Ovary (tissue), 10 donors: Measurements from ENCODE around the gene PCGF2. TPM values are rescaled to one million over a fixed set of nuclear protein-coding genes. Genes with fewer than 3 reads are reported as not detected.

ENCODE experiments used
- DNase-seq, 5 donors: peaks; one replicate each; pipeline ENCODE4 v3.0.0-alpha.2; 2019 to 2020
- H3K27ac ChIP-seq, 2 donors: fragments of 200-600 bp; one replicate each; pipeline versions ENCODE4 v1.5.1 to v1.8.0; 2019 to 2022
- H3K27me3 ChIP-seq: fragments of 200-600 bp; one replicate; pipeline ENCODE4 v1.8.0; 2022
- H3K36me3 ChIP-seq: fragments of 200-600 bp; sonication (generic); one replicate; pipeline ENCODE4 v1.5.1; 2019
- H3K4me1 ChIP-seq: one replicate; pipeline ENCODE4 v1.8.1; 2013; ENCODE audit warnings: mild to moderate bottlenecking, moderate library complexity; ENCODE audit not compliant: insufficient read depth
- H3K4me3 ChIP-seq: fragments of 200-600 bp; sonication (generic); one replicate; pipeline ENCODE4 v1.5.1; 2017
- H3K9me3 ChIP-seq, 2 donors: fragments of 200-600 bp in 1 of 2; sonication (generic) in 1 of 2; one replicate each; pipeline versions ENCODE4 v1.5.1 to v1.8.1; 2013 to 2019; ENCODE audit warnings: mild to moderate bottlenecking in 1 of 2, moderate library complexity in 1 of 2
- EP300 ChIP-seq: sonication (generic); formaldehyde crosslinking; IDR thresholded peaks from one replicate; pipeline ENCODE4 v1.6.1; 2017; ENCODE audit warnings: antibody characterized with exemption
- POLR2A ChIP-seq: fragments of 450-650 bp; IDR thresholded peaks from one replicate; pipeline ENCODE4 v1.6.1; 2017; ENCODE audit warnings: antibody characterized with exemption, mild to moderate bottlenecking, moderate library complexity
- WGBS, 3 donors: extraction: QIAGEN DNeasy Blood & Tissue Kit in 1 of 3; methylation state at CpG; one replicate each; pipeline versions ENCODE4 v1.1.5 to v1.1.7; 2013 to 2017; 5-methylcytosine and 5-hydroxymethylcytosine counted together
- intact Hi-C, 4 donors: fragments of 100-400 bp; cut with DNase I; formaldehyde crosslinking; loops; one replicate each; pipeline versions ENCODE4 v1.11.0 to v1.15.1; 2022 to 2023
- long read RNA-seq, 3 donors: library from polyadenylated mRNA in 2 of 3; unstranded in 2 of 3; transcript quantifications; one replicate each; pipeline ENCODE4 v2.0.0 and lab custom pipeline, GENCODE V29; 2021 to 2026
- polyA plus RNA-seq, 2 donors: library from polyadenylated mRNA; stranded (reverse); fragments of 200-250 nt in 1 of 2; fragments of 350-450 nt in 1 of 2; fragmentation: Illumina TruSeq in 1 of 2; extraction: RNeasy Lipid Tissue Mini Kit (QIAGEN cat#74804) in 1 of 2; gene quantifications; one replicate each; pipeline ENCODE4 v1.2.3, GENCODE V29; 2013 to 2014
- total RNA-seq, 7 donors: library from RNA; depleted of rRNA in 2 of 7; stranded (reverse); fragments of >200 nt in 2 of 7; fragmentation: NEBNext Ultra II Directional in 3 of 7; extraction: Animal tissue kit (Norgen Biotek cat#: 25700) in 3 of 7; gene quantifications; one replicate each; pipeline versions ENCODE4 v1.1.0 to v1.2.4, GENCODE V29; 2016 to 2023
- TF ChIP-seq, protein P1 (sequence below), 3 donors: fragments of 450-650 bp in 2 of 3; fragments of 200-600 bp in 1 of 3; IDR thresholded peaks; one replicate each; pipeline versions ENCODE4 v1.5.1 to v1.8.0; 2016 to 2022; ENCODE audit warnings: antibody characterized with exemption in 3 of 3, mild to moderate bottlenecking in 1 of 3
- donor health status: DM: no; HTN: no; CAD: no; lungs with moderate emphysema.
- donor health status: DM: no; HTN: no; CAD: no.
- donor health status: Bipolar disorder and iron deficiency.
- donor health status: DM: yes; HTN: yes; CAD: no.
- donor health status: DM: no; HTN: no; CAD: no.
- donor health status: DM: yes; HTN: yes; CAD: no.

PCGF2 gene
- 10 to 100 TPM in 6 of 7 donors, 1 to 10 TPM in 1; 7.4 to 92.7 (median 63.4) TPM for total RNA-seq
- polyA plus RNA-seq, result 10 to 100 TPM; 21.5 to 27.2 TPM
- long read RNA-seq, donor 1, partial matches to known transcripts, result 15 of 39 reads
- long read RNA-seq, donor 1, other reads (novel, unspliced or antisense), result 24 of 39 reads
- long read RNA-seq, donor 2, partial matches to known transcripts, result 112 of 274 reads
- long read RNA-seq, donor 2, other reads (novel, unspliced or antisense), result 161 of 274 reads
- long read RNA-seq, donor 3, partial matches to known transcripts, result 14 of 28 reads
- long read RNA-seq, donor 3, other reads (novel, unspliced or antisense), result 14 of 28 reads

GRCh38 chr17:38748149-38748891 is at the start of gene PCGF2:
TSS of gene PCGF2 (minus strand) at chr17:38748336. CDS start at chr17:38740402, 7,934 bp downstream.
- DNase-seq, result peak; percentile 92 to 96 (median 95)
- TF ChIP-seq POLR2A, result peak; percentile 70
- no peak for TF ChIP-seq EP300
- peaks cover 10% of the 10 kb centered on the region for H3K4me1 ChIP-seq
- no peaks in the 10 kb centered on the region for H3K27me3 ChIP-seq
- WGBS, 3 donors, result 0 to 1% (median 0%) methylated on average over 36 to 45 of the region's 47 CpGs
- H3K4me3 ChIP-seq, result peak within 1 kb of the TSS; percentile 68
- intact Hi-C loops, result no loop called here
- H3K36me3 ChIP-seq, result no peaks in the 10 kb centered on the region
- H3K27ac ChIP-seq, result peak within 1 kb of the TSS; percentile 42 to 81
- H3K9me3 ChIP-seq, result no peaks in the 10 kb centered on the region

GRCh38 chr17:38797828-38798227 is 49.7 kb upstream of the PCGF2 start:
- Histone ChIP-seq H3K27ac (peak overlapping the region in 1 of 2 donors; percentile 16), H3K36me3 (no peaks in the 10 kb centered on the region), H3K9me3 (no peaks in the 10 kb centered on the region), H3K27me3 (no peaks in the 10 kb centered on the region), H3K4me3 (no peak overlapping the region), H3K4me1 (peaks cover 8% of the 10 kb centered on the region)
- TF ChIP-seq, protein P1, sequence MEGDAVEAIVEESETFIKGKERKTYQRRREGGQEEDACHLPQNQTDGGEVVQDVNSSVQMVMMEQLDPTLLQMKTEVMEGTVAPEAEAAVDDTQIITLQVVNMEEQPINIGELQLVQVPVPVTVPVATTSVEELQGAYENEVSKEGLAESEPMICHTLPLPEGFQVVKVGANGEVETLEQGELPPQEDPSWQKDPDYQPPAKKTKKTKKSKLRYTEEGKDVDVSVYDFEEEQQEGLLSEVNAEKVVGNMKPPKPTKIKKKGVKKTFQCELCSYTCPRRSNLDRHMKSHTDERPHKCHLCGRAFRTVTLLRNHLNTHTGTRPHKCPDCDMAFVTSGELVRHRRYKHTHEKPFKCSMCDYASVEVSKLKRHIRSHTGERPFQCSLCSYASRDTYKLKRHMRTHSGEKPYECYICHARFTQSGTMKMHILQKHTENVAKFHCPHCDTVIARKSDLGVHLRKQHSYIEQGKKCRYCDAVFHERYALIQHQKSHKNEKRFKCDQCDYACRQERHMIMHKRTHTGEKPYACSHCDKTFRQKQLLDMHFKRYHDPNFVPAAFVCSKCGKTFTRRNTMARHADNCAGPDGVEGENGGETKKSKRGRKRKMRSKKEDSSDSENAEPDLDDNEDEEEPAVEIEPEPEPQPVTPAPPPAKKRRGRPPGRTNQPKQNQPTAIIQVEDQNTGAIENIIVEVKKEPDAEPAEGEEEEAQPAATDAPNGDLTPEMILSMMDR (IDR thresholded peaks at IDR 0.05), result no peak
- no peak for TF ChIP-seq EP300
- TF ChIP-seq POLR2A, result no peak
- intact Hi-C loops, result no loop called here
- 75 to 82% (median 75%) methylated on average over 6 of the region's 6 CpGs for WGBS, 3 donors
- DNase-seq, result no peak

- TF ChIP-seq POLR2A (no peak), EP300 (no peak)
- TF ChIP-seq, protein P1 (IDR thresholded peaks at IDR 0.05), result no peak
- H3K4me1 ChIP-seq, result peaks cover 8% of the 10 kb centered on the region
- no peaks in the 10 kb centered on the region for H3K36me3 ChIP-seq
- no peaks in the 10 kb centered on the region for H3K27me3 ChIP-seq
- intact Hi-C loops, result no loop called here
- no peak overlapping the region for H3K4me3 ChIP-seq
- H3K27ac ChIP-seq, result peak overlapping the region in 1 of 2 donors; percentile 16
- no peak for DNase-seq
- H3K9me3 ChIP-seq, result no peaks in the 10 kb centered on the region
- WGBS, 3 donors, result 66 to 83% (median 76%) methylated on average over 5 of the region's 5 CpGs
Observed at GRCh38 chr17:38797158-38797490, 49.0 kb upstream of the PCGF2 start.

- intact Hi-C loops, result no loop called here
- no peak for DNase-seq
- Histone ChIP-seq H3K4me3 (no peak overlapping the region), H3K27ac (no peak overlapping the region), H3K27me3 (no peaks in the 10 kb centered on the region), H3K9me3 (no peaks in the 10 kb centered on the region), H3K4me1 (peaks cover 8% of the 10 kb centered on the region), H3K36me3 (no peaks in the 10 kb centered on the region)
- no peak for TF ChIP-seq EP300
- TF ChIP-seq, protein P1 (IDR thresholded peaks at IDR 0.05), result no peak
- TF ChIP-seq POLR2A, result no peak
- WGBS, 3 donors, result 64 to 66% (median 65%) methylated on average over 5 of the region's 5 CpGs
Observed at GRCh38 chr17:38796451-38797157, 48.5 kb upstream of the PCGF2 start.
